ENCODE measurements around the gene GRM1.

The GRM1 gene

GRCh38 chr6:146189131-146189530 is 160.3 kb downstream of the GRM1 start:
- no peaks in the 10 kb centered on the region for H3K36me3 ChIP-seq (ENCODE audit: control insufficient read depth, insufficient read depth, low read length)
- no peaks in the 10 kb centered on the region for H3K27me3 ChIP-seq (ENCODE audit: control insufficient read depth, insufficient read depth, low read length)
- H3K27ac ChIP-seq (ENCODE audit: low read length): no peak overlapping the region
- DNase-seq (ENCODE audit: low read depth, low spot score): no peak
- H3K9me3 ChIP-seq (ENCODE audit: control insufficient read depth, insufficient read depth, low read length): no peaks in the 10 kb centered on the region
- no CpG with 5 or more reads among the region's 3 CpGs for WGBS (ENCODE audit: insufficient coverage, insufficient read length)
- no peaks in the 10 kb centered on the region for H3K4me1 ChIP-seq (ENCODE audit: control insufficient read depth, insufficient read depth, low read length)
- H3K4me3 ChIP-seq (ENCODE audit: low read length): no peak overlapping the region

DNA sequence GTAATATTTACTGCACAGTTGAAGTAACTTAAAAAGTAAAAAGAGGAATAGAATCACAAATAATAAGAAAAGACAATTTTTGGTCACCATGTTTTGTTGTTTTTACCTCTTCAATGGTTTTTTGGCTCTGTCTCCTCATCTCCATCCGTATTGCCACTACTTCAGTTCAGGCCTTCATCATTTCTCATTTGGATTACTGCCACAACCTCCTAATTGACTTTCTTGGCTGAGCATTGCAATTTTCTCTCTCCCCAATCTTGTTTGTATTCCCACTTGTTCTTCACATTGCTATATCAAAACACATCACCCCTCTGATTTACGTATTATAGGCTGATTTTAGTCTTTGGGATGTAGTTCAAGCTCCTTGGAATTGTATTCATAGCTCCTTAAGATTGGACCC is 161.7 kb downstream of the GRM1 start:
- Histone ChIP-seq H3K36me3 (ENCODE audit: control insufficient read depth, insufficient read depth, low read length) (no peaks in the 10 kb centered on the region), H3K27ac (ENCODE audit: low read length) (no peak overlapping the region), H3K9me3 (ENCODE audit: control insufficient read depth, insufficient read depth, low read length) (no peaks in the 10 kb centered on the region), H3K4me1 (ENCODE audit: control insufficient read depth, insufficient read depth, low read length) (no peaks in the 10 kb centered on the region), H3K4me3 (ENCODE audit: low read length) (no peak overlapping the region), H3K27me3 (ENCODE audit: control insufficient read depth, insufficient read depth, low read length) (no peaks in the 10 kb centered on the region)
- no CpG with 5 or more reads among the region's 2 CpGs for WGBS (ENCODE audit: insufficient coverage, insufficient read length)
- no peak for DNase-seq (ENCODE audit: low read depth, low spot score)

DNA sequence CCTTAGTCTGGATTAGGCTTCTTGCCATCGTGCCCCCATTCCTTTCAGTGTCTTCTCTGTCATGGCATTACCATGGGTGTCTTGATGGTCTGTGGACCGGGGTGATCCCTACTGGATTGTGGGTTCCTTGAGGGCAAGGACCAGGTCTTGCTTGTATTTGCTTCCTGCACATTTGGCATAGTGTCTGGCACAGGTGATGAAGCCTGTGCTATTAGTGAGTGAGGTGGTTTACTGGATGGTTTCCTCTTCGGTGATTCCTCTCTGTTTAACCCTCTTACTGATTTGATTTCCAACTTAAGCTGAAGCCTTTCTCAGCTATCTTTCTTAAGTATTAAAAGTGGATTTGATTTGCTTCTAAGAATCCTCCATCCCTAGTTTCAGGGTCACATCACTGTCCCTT is 162.3 kb downstream of the GRM1 start:
- DNase-seq (ENCODE audit: low read depth, low spot score): no peak
- Histone ChIP-seq H3K4me1 (ENCODE audit: control insufficient read depth, insufficient read depth, low read length) (no peaks in the 10 kb centered on the region), H3K9me3 (ENCODE audit: control insufficient read depth, insufficient read depth, low read length) (no peaks in the 10 kb centered on the region), H3K27me3 (ENCODE audit: control insufficient read depth, insufficient read depth, low read length) (no peaks in the 10 kb centered on the region), H3K4me3 (ENCODE audit: low read length) (no peak overlapping the region), H3K27ac (ENCODE audit: low read length) (no peak overlapping the region), H3K36me3 (ENCODE audit: control insufficient read depth, insufficient read depth, low read length) (no peaks in the 10 kb centered on the region)
- WGBS (ENCODE audit: insufficient coverage, insufficient read length): no CpG with 5 or more reads among the region's 3 CpGs

DNA sequence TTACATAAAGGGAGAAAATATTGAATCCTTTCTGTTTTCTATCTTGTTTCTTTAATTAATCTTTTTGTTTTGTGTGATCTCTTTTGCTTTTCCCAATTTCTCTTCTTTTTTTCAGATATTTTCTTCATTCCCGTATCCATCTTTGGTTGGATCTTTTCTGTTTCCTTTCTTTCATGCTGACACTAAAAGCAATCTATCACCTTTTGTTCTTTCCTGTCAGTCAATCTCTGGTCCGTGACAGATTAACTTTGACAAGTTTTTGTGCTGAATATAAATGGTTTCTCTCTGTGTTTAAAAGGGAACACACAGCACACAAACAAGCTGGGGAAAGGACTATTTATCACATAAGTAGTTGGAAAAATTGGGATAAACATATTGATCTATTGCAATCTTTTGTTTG is 162.8 kb downstream of the GRM1 start:
- Histone ChIP-seq H3K9me3 (ENCODE audit: control insufficient read depth, insufficient read depth, low read length) (no peaks in the 10 kb centered on the region), H3K27me3 (ENCODE audit: control insufficient read depth, insufficient read depth, low read length) (no peaks in the 10 kb centered on the region), H3K4me3 (ENCODE audit: low read length) (no peak overlapping the region), H3K27ac (ENCODE audit: low read length) (no peak overlapping the region), H3K36me3 (ENCODE audit: control insufficient read depth, insufficient read depth, low read length) (no peaks in the 10 kb centered on the region), H3K4me1 (ENCODE audit: control insufficient read depth, insufficient read depth, low read length) (no peaks in the 10 kb centered on the region)
- no peak for DNase-seq (ENCODE audit: low read depth, low spot score)
- no CpG with 5 or more reads among the region's 2 CpGs for WGBS (ENCODE audit: insufficient coverage, insufficient read length)

DNA sequence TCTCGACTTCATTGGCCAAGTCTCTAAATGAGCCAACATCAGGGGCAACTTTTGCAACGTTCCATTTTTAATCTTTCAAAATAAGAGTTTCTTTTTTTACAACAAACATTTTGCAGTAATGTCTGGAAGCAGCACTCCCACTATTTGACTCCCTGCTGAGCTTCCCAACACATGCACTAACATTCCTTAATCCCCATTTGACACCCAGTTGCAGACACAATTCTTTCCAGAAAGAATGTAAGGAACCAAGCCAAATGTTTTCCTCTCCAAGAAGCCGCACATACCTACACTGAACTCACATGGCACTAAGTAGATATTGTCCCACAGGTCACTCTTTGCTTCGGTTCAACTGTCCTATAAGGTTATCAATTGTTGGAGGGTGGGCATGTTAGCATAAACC is 165.6 kb downstream of the GRM1 start:
- no peaks in the 10 kb centered on the region for H3K27me3 ChIP-seq (ENCODE audit: control insufficient read depth, insufficient read depth, low read length)
- H3K9me3 ChIP-seq (ENCODE audit: control insufficient read depth, insufficient read depth, low read length): no peaks in the 10 kb centered on the region
- DNase-seq (ENCODE audit: low read depth, low spot score): no peak
- H3K4me3 ChIP-seq (ENCODE audit: low read length): no peak overlapping the region
- H3K36me3 ChIP-seq (ENCODE audit: control insufficient read depth, insufficient read depth, low read length): no peaks in the 10 kb centered on the region
- WGBS (ENCODE audit: insufficient coverage, insufficient read length): no CpG with 5 or more reads among the region's 4 CpGs
- no peak overlapping the region for H3K27ac ChIP-seq (ENCODE audit: low read length)
- no peaks in the 10 kb centered on the region for H3K4me1 ChIP-seq (ENCODE audit: control insufficient read depth, insufficient read depth, low read length)

GRCh38 chr6:146200176-146200575 is 171.3 kb downstream of the GRM1 start:
- Histone ChIP-seq H3K4me1 (ENCODE audit: control insufficient read depth, insufficient read depth, low read length) (no peaks in the 10 kb centered on the region), H3K36me3 (ENCODE audit: control insufficient read depth, insufficient read depth, low read length) (no peaks in the 10 kb centered on the region), H3K4me3 (ENCODE audit: low read length) (no peak overlapping the region), H3K9me3 (ENCODE audit: control insufficient read depth, insufficient read depth, low read length) (no peaks in the 10 kb centered on the region), H3K27ac (ENCODE audit: low read length) (no peak overlapping the region), H3K27me3 (ENCODE audit: control insufficient read depth, insufficient read depth, low read length) (no peaks in the 10 kb centered on the region)
- no peak for DNase-seq (ENCODE audit: low read depth, low spot score)
- WGBS (ENCODE audit: insufficient coverage, insufficient read length): no CpG with 5 or more reads among the region's 2 CpGs

- Histone ChIP-seq H3K27ac (ENCODE audit: low read length) (no peak overlapping the region), H3K36me3 (ENCODE audit: control insufficient read depth, insufficient read depth, low read length) (no peaks in the 10 kb centered on the region), H3K9me3 (ENCODE audit: control insufficient read depth, insufficient read depth, low read length) (no peaks in the 10 kb centered on the region), H3K4me3 (ENCODE audit: low read length) (no peak overlapping the region), H3K27me3 (ENCODE audit: control insufficient read depth, insufficient read depth, low read length) (no peaks in the 10 kb centered on the region), H3K4me1 (ENCODE audit: control insufficient read depth, insufficient read depth, low read length) (no peaks in the 10 kb centered on the region)
- WGBS (ENCODE audit: insufficient coverage, insufficient read length): no CpG with 5 or more reads among the region's 9 CpGs
- DNase-seq (ENCODE audit: low read depth, low spot score): no peak
Measured at GRCh38 chr6:146202570-146202969, 173.7 kb downstream of the GRM1 start.

GRCh38 chr6:146209942-146210341 is 181.1 kb downstream of the GRM1 start:
- no peak for DNase-seq (ENCODE audit: low read depth, low spot score)
- Histone ChIP-seq H3K4me3 (ENCODE audit: low read length) (no peak overlapping the region), H3K36me3 (ENCODE audit: control insufficient read depth, insufficient read depth, low read length) (no peaks in the 10 kb centered on the region), H3K27me3 (ENCODE audit: control insufficient read depth, insufficient read depth, low read length) (no peaks in the 10 kb centered on the region), H3K27ac (ENCODE audit: low read length) (no peak overlapping the region), H3K4me1 (ENCODE audit: control insufficient read depth, insufficient read depth, low read length) (no peaks in the 10 kb centered on the region; the same call in 1 of the 2 replicates), H3K9me3 (ENCODE audit: control insufficient read depth, insufficient read depth, low read length) (no peaks in the 10 kb centered on the region)
- WGBS (ENCODE audit: insufficient coverage, insufficient read length): no CpG with 5 or more reads among the region's 3 CpGs

DNA sequence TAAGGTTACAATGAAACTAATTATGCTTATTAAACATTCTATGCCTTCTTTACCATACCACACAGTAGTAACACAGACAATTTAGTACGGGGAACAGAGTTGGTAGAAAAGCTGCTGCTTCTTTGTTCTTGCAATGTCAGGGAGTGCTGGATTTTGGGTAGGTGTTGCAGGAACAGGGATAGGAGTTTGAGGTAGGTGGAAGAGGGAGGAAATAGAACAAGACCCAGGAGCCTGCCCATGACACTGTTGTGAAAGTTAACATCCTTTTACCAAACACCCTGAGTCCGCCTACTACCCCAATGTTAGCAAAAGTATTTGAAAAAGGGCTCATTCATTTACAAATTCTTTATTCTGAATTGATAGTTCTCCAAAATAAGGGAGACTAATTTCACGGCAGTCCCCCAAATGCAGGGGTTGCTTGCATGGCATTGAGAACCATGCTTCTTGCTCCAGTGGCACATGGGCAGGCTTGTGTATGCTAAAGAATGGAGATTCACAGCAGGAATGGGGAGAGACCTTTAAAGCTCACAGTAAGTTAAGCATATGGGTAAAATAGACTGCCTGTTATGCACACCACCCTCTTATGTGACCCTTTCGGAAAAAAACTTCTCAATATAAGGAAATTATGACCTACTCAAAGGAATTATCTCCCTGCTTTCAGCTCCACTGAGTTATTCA is 181.7 kb downstream of the GRM1 start:
- no peaks in the 10 kb centered on the region for H3K27me3 ChIP-seq (ENCODE audit: control insufficient read depth, insufficient read depth, low read length)
- H3K4me1 ChIP-seq (ENCODE audit: control insufficient read depth, insufficient read depth, low read length): no peaks in the 10 kb centered on the region; the same call in 1 of the 2 replicates
- no CpG with 5 or more reads among the region's 4 CpGs for WGBS (ENCODE audit: insufficient coverage, insufficient read length)
- no peak overlapping the region for H3K27ac ChIP-seq (ENCODE audit: low read length)
- no peak overlapping the region for H3K4me3 ChIP-seq (ENCODE audit: low read length)
- no peak for DNase-seq (ENCODE audit: low read depth, low spot score)
- H3K36me3 ChIP-seq (ENCODE audit: control insufficient read depth, insufficient read depth, low read length): no peaks in the 10 kb centered on the region
- no peaks in the 10 kb centered on the region for H3K9me3 ChIP-seq (ENCODE audit: control insufficient read depth, insufficient read depth, low read length)

DNA sequence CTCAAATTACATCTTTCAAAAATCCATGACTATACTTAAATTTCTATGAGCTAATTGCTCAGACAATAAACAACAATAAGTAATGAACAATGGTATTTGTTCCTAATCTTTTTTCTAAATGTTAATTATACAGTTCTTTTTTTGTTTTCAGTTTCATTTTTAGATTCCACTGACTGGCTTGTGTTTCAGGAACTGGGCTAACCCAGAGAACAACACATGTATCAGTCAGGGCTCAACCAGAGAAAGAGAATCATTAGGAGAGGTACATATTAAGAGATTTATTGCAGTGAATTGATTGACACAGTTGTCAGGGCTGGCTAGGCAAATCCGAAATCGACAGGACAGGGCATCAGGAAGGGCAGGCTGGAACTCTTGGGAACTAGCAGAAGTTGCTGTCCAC is 182.8 kb downstream of the GRM1 start:
- Histone ChIP-seq H3K4me3 (ENCODE audit: low read length) (no peak overlapping the region), H3K4me1 (ENCODE audit: control insufficient read depth, insufficient read depth, low read length) (no peaks in the 10 kb centered on the region; the same call in 1 of the 2 replicates), H3K36me3 (ENCODE audit: control insufficient read depth, insufficient read depth, low read length) (no peaks in the 10 kb centered on the region), H3K27me3 (ENCODE audit: control insufficient read depth, insufficient read depth, low read length) (no peaks in the 10 kb centered on the region), H3K9me3 (ENCODE audit: control insufficient read depth, insufficient read depth, low read length) (no peaks in the 10 kb centered on the region), H3K27ac (ENCODE audit: low read length) (no peak overlapping the region)
- WGBS (ENCODE audit: insufficient coverage, insufficient read length): no CpG with 5 or more reads among the region's 2 CpGs
- no peak for DNase-seq (ENCODE audit: low read depth, low spot score)

DNA sequence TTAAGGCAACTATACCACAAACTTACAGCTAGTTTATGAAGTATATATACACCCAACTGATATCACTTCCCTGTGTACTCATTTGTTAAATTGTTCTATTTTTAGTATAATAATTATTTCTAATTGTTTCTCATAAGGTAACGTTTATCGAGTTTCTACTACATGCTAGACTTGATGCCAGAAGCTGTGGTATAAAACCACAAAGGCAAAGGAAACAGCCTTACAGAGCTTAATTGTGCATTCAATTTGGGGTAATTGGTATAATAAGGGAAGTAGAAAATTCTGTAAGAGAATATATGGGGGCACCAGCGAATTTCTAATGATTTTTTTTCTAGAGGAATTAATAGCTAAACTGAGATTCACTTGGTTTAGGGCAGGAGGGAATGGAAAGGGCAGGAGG is 183.9 kb downstream of the GRM1 start:
- no peak for DNase-seq (ENCODE audit: low read depth, low spot score)
- Histone ChIP-seq H3K27ac (ENCODE audit: low read length) (no peak overlapping the region), H3K27me3 (ENCODE audit: control insufficient read depth, insufficient read depth, low read length) (no peaks in the 10 kb centered on the region), H3K4me1 (ENCODE audit: control insufficient read depth, insufficient read depth, low read length) (no peaks in the 10 kb centered on the region; the same call in 1 of the 2 replicates), H3K36me3 (ENCODE audit: control insufficient read depth, insufficient read depth, low read length) (no peaks in the 10 kb centered on the region), H3K9me3 (ENCODE audit: control insufficient read depth, insufficient read depth, low read length) (no peaks in the 10 kb centered on the region), H3K4me3 (ENCODE audit: low read length) (no peak overlapping the region)
- 100% methylated on average over 1 of the region's 3 CpGs for WGBS (ENCODE audit: insufficient coverage, insufficient read length)

All from iPS DF 6.9 (cell line).